ENCODE measurements around the gene GJB2.

Gene GJB2

GRCh38 chr13:20141238-20142022 lies 51.3 kb downstream of the GJB2 start:
- no peak for DNase-seq (ENCODE audit: low read depth)

- no peak for DNase-seq (ENCODE audit: low read depth)
Measured at GRCh38 chr13:20140487-20140886, 52.3 kb downstream of the GJB2 start.

- no peak for DNase-seq (ENCODE audit: low read depth)
Measured at GRCh38 chr13:20137875-20138274, 54.9 kb downstream of the GJB2 start.
